Activated CD8-positive, alpha-beta memory T cell treated with anti-CD3 and anti-CD28 coated beads, Interleukin-2, amount 50 U/mL, for 48 hours (primary cell): ENCODE results near the gene LRRC3C.
"Not testable (repeated sequence)": the region's sequence is repeated elsewhere in the genome, so short reads cannot be mapped to it uniquely, and the experiment has no call there.

ENCODE experiments used
- DNase-seq: peaks from one replicate; pipeline ENCODE4 v3.0.0-alpha.2; 2020

Gene LRRC3C, protein sequence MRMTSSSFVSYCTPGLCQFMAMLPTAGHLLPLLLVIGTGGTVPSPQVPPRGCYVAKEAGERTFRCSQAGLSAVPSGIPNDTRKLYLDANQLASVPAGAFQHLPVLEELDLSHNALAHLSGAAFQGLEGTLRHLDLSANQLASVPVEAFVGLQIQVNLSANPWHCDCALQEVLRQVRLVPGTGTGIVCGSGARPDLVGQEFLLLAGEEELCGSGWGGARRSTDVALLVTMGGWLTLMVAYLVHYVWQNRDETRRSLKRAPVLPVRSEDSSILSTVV

DNA sequence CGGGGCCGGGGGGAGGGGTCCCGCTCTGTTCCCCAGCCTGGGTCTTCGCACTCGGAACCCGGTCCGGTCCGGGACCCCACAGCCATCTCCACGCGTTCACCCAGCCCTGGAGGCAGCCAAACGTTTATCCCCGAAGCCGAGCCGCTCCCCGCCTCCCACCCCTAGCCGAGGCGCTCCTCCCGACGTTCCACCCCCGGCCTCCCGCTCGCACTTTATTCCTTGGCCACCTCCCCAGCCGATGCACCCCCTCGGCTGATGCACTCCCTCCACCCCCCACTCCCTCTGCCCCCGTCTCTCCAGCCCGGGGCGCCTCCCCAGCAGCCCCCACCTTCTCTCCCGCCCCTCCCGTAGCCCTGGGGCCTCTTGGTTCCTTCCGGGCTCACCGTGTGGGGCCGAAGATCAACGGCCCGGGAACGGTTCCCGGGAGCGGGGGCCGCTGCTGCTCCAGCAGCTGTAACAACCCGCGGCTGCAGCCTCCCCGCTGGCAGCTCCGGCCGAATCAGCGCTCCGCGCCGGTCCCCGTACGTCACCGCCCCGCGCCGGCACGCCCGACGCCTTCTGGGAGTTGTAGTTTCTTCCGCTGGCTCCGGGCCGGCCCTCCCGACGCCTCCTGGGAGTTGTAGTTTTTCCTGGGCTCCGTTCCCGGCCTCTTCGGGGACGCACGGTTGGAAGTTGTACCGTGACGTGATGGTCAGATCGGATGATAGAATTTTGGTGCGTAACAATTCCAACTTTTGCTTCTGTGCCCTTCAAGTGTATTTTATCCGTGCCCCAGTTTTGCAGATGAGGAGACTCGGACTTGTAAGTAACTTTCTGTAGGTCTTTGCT lies at the start of gene LRRC3C, which contains the start of gene ORMDL3:
TSS of gene LRRC3C (plus strand) at position 632 of the 828 bp plus-strand sequence. CDS start 13,792 bp downstream, outside the sequence.
TSS of gene ORMDL3 (minus strand) at position 501 of the 828 bp plus-strand sequence. CDS start 3,398 bp downstream, outside the sequence.
- peak; percentile 97 for DNase-seq

DNA sequence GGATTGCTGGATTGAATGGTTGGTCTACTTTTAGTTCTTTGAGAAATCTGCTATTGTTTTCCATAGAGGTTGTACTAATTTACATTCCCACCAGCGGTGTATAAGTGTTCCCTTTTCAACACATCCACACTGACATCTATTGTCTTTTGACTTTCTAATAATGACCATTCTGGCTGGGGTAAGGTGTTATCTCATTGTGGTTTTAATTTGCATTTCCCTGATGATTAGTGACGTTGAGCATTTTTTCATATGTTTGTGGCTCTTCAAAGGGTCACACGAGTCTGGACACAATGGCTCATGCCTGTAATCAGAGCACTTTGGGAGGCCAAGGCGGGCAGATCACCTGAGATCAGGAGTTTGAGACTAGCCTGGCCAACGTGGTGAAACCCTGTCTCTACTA lies 41.4 kb upstream of the LRRC3C start:
- DNase-seq, result not testable (repeated sequence)

DNA sequence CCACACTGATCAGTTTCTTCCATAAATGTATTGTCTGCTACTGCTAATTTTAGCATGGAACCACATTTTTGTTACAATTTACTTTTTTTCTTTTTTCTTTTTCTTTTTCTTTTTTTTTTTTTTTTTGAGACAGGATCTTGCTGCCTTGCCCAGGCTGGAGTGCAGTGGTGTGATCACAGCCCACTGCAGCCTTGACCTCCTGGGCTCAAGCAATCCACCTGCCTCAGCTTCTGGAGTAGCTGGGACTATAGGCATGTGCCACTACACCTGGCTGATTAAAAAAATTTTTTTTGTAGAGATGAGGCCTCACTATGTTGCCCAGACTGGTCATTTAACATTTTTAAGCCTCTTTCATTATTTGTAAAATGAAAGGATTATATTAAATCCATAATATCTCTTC lies 40.5 kb upstream of the LRRC3C start:
- no peak for DNase-seq

DNA sequence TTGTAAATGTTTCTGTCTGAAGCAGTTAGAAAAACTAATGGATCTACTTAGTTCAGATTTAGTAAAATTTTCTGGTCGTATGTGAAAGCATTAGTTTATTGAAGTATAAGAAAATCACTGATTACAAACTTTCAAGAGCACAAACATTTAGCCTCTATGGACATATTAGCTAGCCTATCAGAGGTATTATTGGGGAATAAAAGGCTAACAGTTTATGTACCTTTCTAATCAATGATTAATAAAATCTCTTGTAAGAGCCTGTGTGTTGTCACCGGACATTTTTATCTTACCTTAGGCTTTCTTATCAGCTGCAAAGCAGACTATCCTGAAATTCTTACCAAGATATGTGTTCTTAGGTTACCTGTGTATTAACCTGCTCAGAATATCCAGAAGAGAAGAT lies 38.3 kb upstream of the LRRC3C start:
- DNase-seq, result no peak

DNA sequence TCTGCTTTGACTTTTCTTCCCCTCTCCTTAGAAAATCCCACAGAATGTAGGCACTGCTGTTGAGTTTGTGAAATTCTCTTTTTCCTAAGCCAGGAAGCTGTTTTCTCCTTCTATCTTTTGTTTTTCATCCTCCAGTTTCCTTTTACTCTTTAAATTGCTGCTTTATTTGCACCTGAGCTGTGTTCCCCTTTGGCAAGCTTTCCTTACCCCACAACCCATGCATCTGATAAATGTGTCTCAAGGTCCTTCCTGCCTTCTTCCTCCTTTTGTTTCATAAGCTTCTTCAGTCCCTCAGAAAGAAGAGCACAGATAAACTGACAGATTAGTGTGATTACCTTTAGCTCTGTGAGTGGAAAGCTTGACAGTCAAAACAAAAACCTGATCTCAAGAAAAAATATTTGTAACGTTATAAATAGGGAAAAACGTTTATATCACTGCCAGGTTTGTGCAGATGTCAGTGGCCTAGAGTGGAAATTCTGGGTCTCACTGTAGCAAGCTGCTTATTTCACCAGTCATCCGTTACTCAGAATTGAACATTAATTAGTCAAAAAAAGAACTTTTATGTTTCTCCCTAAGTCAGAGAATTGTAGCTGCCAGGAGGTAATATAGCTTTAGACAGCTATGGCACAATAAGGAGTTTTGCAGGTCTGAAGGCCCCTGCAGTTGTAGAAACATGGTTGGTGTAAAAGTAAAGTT lies 32.7 kb upstream of the LRRC3C start:
- DNase-seq, result no peak

DNA sequence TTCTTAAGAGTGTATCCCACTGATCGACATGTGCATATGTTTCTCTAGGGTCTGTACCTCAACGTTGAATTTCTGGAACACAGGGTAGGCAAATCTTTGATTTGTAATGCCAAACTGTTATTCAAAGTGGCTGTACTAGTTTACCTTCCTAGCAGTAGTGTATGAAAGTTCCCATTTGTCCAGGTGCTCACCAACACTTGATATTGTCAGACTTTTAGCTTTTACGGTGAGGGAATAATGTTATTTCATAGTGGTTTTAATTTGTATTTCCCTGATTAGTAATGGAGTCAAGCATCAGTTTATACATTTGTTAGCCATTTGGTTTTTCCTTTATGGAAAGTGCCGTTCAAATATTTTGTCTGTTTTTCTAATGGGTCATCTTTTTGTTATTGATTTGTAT lies 29.4 kb upstream of the LRRC3C start:
- no peak for DNase-seq

DNA sequence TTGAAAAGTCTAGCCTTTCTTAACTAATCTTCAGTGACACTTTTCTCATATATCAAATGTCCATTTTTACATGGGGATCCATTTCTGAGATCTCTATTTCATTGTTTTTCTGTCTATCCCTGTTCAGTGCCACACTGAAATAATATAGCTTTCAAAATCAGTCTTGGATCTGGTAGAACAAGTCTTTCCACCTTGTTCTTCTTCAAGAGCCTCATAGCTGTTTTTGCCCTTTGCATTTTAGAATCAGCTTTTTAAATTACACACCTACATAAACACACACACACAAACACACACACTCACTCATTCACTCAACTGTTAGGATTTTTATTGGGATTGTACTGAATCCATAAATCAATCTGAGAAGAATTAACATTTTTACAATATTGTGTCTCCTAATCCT lies 28.3 kb upstream of the LRRC3C start:
- DNase-seq, result no peak

DNA sequence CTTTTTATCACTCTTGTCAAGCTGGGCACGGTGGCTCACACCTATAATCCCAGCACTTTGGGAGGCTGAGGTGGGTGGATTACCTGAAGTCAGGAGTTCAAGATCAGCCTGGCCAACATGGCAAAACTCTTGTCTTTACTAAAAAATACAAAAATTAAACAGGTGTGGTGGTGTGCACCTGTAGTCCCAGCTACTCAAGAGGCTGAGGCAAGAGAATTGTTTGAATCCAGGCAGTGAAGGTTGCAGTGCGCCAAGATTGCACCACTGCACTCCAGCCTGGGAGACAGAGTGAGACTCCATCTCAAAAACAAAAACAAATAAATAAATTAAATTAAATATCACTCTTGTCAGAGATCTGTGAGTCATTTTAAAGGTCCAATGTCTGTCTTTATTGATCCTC lies 25.5 kb upstream of the LRRC3C start:
- DNase-seq, result not testable (repeated sequence)

DNA sequence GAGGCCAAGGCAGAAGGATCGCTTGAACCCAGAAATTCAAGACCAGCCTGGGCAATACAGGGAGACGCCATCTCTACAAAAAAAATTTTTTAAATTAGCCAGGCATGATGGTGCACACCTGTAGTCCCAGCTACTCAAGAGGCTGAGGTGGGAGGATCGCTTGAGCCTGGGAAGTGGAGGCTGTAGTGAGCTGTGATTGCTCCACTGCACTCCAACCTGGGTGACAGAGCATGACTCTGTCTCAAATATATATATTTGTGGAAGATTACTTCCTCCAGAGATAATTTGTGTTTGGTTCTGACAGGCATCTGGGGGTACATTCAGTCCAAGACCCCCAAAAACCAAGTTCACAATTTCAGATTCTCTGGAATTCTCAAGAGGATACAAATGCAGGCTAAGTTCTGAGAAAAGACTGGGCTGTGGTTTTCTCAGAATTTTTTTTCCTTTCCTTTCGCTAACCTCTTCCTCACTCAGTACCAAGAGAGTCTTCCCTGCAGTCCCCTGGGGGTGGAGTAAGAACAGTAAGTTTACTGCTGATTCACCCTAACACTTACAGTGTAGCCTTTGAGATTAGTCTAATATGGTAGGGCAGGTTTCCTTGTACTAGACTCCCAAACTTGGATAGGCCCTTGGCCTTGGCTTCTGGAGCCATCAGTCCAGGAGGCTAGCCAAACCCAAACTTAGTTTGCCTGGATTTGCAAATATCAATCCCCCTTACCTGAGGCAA lies 24.2 kb upstream of the LRRC3C start:
- peak; percentile 43 for DNase-seq

DNA sequence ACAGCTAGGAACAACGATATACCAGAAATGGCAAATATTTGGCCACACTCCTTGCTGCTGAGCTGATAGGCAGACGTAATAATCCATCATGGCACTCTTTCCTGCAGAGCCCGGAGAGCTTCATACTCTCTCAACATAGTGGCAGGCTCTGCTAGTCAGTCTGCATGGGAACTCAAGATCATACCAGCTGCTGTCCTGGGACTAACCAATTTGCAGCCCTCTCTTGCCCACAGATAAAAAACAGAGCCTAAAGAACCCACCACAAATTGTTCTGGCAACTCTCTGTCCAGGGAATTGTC lies 22.6 kb upstream of the LRRC3C start:
- peak; percentile 22 for DNase-seq

DNA sequence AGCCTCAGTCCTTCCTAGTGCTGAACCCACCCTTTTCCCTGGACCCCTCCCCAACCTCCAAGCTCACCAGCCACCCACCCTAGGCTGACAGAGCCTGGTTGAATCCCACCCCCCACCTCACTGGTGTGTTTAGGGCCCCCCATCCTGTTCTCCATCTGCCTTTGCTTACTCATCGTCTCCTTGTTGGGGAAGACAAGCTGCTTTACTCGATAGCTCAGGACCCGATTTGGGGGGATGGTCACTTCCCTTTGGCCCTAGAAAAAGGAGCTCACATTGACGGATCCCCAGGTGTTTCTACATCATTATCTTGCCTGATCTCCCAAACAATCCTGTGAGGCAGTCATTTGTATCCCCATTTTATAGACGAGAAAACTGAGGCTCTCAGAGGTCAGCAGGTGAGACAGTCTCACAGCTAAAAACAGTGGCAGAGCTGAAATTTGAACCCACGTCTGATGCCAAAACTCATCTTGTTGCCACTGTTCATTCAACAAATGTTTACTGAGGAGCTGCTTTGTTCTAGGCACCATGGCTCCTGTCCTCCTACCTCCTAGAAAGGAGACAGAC lies 18.7 kb upstream of the LRRC3C start:
- no peak for DNase-seq

DNA sequence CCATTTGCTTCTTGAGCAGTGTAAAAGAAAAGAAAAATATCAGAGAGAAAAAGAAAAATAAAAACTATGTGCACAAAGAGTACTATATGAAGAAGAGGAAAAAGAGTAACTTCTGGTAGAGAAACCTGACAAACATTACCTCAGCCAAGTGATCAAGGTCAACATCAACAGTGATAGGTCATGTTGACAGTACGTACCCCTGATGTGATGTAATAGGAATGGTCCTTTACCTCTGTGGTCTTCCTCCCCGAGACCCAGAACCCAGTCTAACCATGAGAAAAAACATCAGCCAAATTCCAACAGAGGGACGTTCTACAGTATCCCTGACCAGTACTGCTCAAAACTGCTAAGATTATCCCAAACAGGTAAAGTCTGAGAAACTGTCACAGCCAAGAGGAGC lies 13.5 kb upstream of the LRRC3C start:
- no peak for DNase-seq

DNA sequence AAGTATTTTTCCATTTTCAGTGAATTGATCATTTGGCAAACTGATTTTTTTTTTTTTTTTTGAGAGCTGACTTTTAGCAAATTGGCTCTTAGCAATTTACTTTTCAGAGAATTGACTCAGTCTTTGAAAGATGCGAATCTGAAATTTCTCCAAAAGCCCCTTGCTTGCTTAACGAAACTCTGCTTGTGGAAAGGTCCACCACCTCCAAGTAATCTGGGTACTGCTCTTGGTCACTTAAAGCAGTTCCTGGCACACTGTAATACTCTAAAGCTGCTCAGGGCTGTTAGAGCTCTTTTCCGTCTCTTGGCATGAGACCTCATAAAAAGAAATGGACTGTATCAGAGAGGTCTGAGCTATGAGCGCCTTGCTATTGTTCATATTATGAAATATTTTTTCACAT lies 12.0 kb upstream of the LRRC3C start:
- DNase-seq, result no peak

DNA sequence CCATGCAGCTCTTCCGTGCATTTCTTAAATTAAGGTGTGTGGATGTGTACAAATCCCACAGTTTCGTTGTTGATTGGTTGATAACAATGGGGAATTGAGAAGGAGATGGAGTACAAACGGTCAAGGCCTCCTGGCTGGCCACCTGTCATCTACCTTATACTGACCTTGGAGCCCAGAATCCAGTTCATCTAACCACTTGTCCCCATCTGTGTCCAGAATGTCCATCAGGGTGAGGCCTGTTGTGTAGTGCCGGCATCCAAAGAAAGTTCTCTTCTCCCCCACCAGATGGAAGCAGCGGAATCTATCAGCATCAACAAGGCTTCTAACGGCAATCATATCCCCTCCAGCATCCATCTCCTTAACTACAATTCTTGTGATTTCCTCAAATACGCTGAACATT lies 10.6 kb upstream of the LRRC3C start:
- no peak for DNase-seq

DNA sequence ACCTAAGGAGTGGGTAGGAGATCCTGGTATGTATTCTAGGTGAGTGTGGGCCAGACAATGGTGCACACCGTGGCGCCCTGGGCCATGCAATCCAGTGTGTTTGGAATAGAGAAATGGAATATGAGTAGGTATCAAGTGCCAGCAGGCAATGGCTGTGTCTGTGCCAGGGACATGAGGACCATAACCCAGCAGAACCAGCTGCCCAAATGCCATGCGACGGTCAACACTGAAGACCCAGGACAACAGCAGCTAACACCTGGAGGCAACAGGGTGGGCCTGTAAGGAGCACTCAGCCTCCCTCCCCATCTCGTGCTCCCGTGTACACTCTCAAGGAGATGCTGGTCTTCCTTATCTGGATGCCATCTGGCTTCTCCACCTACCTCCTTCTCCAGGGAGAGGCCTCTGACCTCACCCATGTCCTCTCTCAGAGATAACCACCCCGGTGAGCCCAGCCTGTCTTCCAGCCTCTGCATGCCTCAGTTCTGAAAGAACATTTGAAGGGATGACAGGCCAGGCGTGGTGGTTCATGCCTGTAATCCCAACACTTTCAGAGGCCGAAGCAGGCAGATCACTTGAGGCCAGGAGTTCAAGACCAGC lies 8.3 kb upstream of the LRRC3C start:
- DNase-seq, result no peak

DNA sequence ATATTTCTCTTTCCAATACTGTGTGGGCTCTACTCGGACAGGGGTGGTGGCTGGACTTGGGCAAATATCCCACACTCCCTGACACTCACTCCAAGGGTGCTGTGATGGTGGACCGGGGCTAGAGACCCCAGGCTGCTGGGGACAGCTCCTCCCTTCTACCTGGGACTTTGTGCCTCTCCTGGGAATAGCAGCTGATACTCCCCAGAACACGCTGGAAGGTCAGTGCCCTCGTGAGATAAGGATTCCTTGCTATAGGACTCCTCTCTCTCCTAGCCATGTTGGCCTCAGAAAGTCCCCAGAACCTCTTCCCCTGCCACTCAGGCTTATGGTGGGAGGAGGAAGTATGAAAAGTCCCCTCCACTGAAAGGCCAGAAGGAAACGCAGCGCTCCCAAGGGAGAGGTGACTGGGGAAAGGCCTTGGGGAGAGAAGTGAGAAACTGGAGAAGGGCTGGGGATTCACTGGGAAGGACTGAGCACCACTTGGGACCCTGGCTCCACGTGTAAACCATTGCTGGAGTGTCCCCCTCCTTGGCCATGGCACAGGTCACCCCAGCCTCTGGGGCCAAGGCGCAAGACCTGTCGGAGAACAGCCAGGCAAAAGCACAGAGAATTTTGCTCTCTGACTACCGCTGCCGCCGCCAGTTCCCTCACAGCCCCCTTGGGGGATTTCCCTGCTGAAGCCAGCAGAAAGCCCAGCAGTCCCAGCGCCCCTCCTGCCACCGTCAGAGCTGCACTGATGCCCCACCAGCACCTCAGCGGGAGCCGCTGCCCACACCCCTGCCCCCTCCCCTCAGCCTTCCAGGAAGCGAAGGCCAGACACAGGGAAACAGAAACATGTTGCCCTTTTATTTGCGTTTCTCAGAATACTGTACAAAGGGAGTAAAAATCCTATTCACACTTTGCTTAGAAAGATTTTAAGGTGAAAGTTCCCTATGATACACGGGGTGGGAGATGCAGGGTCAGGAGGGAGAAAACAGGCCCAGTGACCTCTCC lies 7.0 kb upstream of the LRRC3C start:
- DNase-seq, result peak; percentile 74

DNA sequence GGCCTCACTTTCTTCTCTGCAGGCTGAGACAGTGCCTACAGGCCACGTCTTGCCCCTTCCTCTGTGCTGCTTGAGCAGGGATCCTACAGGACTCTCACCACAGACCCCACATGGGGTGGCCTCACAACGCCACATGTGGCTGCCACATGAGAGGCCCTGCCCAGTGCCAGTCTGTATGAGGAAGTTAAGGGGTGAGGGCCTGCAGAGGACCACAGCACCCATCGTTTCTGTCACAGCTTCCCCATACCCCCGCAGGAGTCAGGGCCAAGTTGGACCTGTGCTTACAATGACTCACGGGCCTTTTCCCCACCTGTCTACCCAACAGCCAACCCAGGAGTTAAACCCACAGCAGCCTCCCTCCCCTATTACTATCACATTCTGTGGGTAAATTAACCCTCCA lies 6.2 kb upstream of the LRRC3C start:
- no peak for DNase-seq

DNA sequence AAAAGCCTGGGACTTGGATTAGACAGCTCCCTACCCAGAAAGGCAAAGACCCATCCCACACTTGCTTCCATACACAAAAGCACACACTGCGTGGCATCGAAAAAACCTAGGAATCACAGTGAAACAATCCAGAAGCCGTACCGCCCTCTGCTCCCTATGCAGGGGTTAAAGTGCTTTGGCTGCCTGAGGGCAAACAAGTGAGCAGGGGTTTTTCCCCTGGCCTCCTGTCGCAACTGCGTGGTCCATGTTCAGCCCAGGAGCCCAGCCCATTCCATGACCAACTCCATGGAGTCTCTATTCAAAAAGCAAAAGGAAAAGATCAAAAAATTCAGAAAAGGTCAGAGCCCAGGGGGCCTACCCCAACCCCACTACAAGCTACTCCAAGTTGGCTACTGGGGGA lies 5.5 kb upstream of the LRRC3C start:
- DNase-seq, result no peak

DNA sequence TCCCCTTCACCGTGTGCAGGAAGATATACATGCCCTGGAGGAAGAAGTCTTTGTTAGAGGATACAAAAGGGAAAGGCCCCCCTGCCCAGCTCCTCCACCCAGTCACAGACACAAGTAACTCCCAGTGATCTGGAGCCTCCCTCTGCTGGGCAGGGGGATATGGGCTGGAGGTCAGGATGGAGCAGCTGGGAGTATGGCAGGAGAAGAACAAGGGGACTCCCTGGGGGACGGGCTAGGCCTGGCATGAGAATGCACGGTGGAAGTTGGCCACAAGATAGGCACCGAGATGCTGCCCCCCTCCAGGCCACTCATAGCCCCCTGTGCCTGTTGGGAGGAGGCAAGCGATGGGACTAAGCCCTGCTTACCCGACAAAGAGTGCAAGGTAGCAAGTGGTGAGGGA lies 4.3 kb upstream of the LRRC3C start:
- DNase-seq, result no peak

DNA sequence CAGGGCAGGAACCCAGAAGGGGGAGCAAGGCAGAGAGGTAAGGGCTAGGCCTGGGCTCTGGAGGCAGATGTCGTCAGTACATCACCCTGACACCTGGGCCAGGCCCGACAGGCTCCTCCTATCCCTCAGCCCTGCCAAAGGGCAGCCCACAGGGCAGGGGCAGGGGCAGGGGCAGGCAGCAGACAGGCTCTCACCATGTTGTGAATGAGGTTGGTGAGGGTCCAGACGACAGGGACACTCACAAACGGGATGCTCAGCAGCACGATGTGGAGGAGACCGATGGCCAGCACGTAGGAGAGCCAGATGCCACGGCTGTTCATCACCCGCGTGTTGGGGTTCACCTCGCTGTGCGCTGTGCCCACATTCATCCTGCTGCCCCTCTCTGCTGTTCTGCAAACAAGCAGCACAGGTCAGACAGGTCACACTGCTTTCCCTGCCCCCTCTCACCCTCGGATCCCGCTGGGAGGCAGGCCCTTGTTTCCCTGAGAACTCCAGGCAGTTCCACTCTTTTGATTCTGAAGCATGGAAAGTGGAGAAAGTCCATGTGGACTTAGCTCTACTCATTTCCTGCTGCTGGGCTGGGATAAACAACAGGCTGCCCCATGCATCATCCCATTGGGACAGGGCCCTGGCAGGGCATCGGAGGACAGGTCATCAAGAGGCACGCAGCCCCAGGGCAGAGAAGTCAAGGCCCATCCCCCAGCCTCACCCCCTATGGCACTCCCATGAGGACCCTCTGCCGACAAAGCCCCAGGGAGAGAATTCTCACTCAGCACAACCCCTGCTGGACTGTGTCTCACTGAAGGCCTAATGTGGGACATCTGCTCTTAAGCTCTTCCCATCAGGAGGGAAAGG lies 3.5 kb upstream of the LRRC3C start:
- DNase-seq, result no peak
